Lung (tissue), 12 donors: ENCODE measurements around the gene FGF1. TPM values are rescaled to one million over a fixed set of nuclear protein-coding genes. Genes with fewer than 3 reads are reported as not detected.

Experiments used
- ATAC-seq: fragments of 200-7000 bp; cut with Tn5 transposase; one replicate; pipeline ENCODE4 v1.9.1; 2020; ENCODE audit warnings: moderate number of reproducible peaks; ENCODE audit not compliant: insufficient read depth, low FRiP score
- DNase-seq, 3 donors: peaks; one replicate each; pipeline ENCODE4 v3.0.0-alpha.2; 2013 to 2017
- H3K27ac ChIP-seq, 2 donors: one replicate each; pipeline ENCODE4 v1.5.1; 2013; ENCODE audit warnings: mild to moderate bottlenecking in 2 of 2, moderate library complexity in 2 of 2, control low read depth in 1 of 2, inconsistent platforms in 1 of 2, low read depth in 1 of 2, low read length in 1 of 2
- H3K27me3 ChIP-seq, 3 donors: one replicate each; pipeline ENCODE4 v1.5.1; 2013; ENCODE audit warnings: low read length in 2 of 3; ENCODE audit not compliant: control insufficient read depth in 3 of 3, insufficient read depth in 3 of 3
- H3K36me3 ChIP-seq, 4 donors: one replicate each; pipeline ENCODE4 v1.5.1; 2013; ENCODE audit warnings: low read length in 4 of 4, mild to moderate bottlenecking in 1 of 4, moderate library complexity in 1 of 4; ENCODE audit not compliant: control insufficient read depth in 4 of 4, insufficient read depth in 4 of 4
- H3K4me1 ChIP-seq, 5 donors: one replicate each; pipeline ENCODE4 v1.5.1; 2013; ENCODE audit warnings: low read length in 5 of 5, mild to moderate bottlenecking in 2 of 5, moderate library complexity in 1 of 5; ENCODE audit not compliant: control insufficient read depth in 5 of 5, insufficient read depth in 5 of 5
- H3K4me3 ChIP-seq: one replicate; pipeline ENCODE4 v1.5.1; 2013; ENCODE audit warnings: mild to moderate bottlenecking, control low read depth, moderate library complexity
- H3K9ac ChIP-seq, 2 donors: one replicate each; pipeline ENCODE4 v1.5.1; 2013; ENCODE audit warnings: low read length in 2 of 2, control low read depth in 1 of 2; ENCODE audit not compliant: insufficient read depth in 1 of 2
- H3K9me3 ChIP-seq, 4 donors: one replicate each; pipeline ENCODE4 v1.5.1; 2013; ENCODE audit warnings: low read length in 3 of 4, mild to moderate bottlenecking in 1 of 4, moderate library complexity in 1 of 4; ENCODE audit not compliant: control insufficient read depth in 4 of 4, insufficient read depth in 3 of 4
- WGBS, 2 donors: extraction: QIAGEN DNeasy Blood & Tissue Kit; methylation state at CpG; one replicate each; pipeline ENCODE4 v1.1.7; 2013; 5-methylcytosine and 5-hydroxymethylcytosine counted together
- polyA plus RNA-seq, 2 donors: library from polyadenylated mRNA; stranded (reverse); fragments of 200-250 nt; gene quantifications; one replicate each; pipeline ENCODE4 v1.2.1, GENCODE V29; 2013
- total RNA-seq, 2 donors: library from RNA; depleted of rRNA in 1 of 2; stranded (reverse); fragments of >200 nt in 1 of 2; gene quantifications; one replicate each; pipeline ENCODE4 v1.2.1, GENCODE V29; 2014 to 2021
- TF ChIP-seq, protein P1 (sequence below): IDR thresholded peaks from 2 replicates; pipeline ENCODE4 v1.5.1; 2012; ENCODE audit warnings: mild to moderate bottlenecking; ENCODE audit errors: control extremely low read depth, extremely low read depth
- donor health status: control.
- donor health status: control.
- donor health status: Bipolar disorder and iron deficiency.
- donor health status: healthy.
- donor health status: DM: yes; HTN: yes; CAD: no.

Gene FGF1
- total and polyA plus RNA-seq, 4 donors = 0.47 to 1.4 (median 1.0) TPM

DNA sequence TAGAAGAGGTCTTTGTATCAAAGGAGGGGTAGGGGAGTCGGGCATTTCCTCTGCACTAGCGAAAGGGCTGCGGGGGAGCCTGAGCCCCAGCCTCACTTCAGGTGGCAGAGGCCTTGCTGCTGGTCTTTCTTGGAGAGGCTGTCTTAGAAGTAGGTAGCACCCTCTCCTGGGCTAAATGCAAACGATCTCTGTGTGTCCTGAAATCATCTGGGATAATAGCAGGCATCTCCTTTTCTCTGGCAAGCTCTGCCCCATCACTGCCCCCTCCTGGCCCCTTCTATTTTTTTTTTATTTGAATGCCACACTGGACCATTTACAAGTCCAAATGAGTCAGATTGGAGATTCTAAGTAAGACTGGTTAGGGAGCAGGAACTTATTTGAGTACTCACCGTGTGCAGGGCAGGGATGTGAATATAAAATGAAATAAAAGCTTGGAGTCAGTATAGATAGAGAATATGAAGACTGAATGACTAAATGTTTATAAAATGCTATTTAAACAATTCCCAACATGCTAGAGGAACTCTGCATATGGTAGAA lies 137.1 kb downstream of the FGF1 start:
- TF ChIP-seq, protein P1, sequence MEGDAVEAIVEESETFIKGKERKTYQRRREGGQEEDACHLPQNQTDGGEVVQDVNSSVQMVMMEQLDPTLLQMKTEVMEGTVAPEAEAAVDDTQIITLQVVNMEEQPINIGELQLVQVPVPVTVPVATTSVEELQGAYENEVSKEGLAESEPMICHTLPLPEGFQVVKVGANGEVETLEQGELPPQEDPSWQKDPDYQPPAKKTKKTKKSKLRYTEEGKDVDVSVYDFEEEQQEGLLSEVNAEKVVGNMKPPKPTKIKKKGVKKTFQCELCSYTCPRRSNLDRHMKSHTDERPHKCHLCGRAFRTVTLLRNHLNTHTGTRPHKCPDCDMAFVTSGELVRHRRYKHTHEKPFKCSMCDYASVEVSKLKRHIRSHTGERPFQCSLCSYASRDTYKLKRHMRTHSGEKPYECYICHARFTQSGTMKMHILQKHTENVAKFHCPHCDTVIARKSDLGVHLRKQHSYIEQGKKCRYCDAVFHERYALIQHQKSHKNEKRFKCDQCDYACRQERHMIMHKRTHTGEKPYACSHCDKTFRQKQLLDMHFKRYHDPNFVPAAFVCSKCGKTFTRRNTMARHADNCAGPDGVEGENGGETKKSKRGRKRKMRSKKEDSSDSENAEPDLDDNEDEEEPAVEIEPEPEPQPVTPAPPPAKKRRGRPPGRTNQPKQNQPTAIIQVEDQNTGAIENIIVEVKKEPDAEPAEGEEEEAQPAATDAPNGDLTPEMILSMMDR = peak; percentile 50
- no peaks in the 10 kb centered on the region for H3K27me3 ChIP-seq
- H3K27ac ChIP-seq = peak overlapping the region in 1 of 2 donors; percentile 14
- DNase-seq (peak; percentile 82 to 94 (median 90)), ATAC-seq (peak; percentile 87)
- H3K4me1 ChIP-seq = peaks cover 0 to 20% (median 10%) of the 10 kb centered on the region in 5 donors
- H3K4me3 ChIP-seq = no peak overlapping the region
- no peak overlapping the region for H3K9ac ChIP-seq
- no peaks in the 10 kb centered on the region for H3K9me3 ChIP-seq
- H3K36me3 ChIP-seq = no peaks in the 10 kb centered on the region
- WGBS, 2 donors = 19 to 42% methylated on average over 5 of the region's 5 CpGs

DNA sequence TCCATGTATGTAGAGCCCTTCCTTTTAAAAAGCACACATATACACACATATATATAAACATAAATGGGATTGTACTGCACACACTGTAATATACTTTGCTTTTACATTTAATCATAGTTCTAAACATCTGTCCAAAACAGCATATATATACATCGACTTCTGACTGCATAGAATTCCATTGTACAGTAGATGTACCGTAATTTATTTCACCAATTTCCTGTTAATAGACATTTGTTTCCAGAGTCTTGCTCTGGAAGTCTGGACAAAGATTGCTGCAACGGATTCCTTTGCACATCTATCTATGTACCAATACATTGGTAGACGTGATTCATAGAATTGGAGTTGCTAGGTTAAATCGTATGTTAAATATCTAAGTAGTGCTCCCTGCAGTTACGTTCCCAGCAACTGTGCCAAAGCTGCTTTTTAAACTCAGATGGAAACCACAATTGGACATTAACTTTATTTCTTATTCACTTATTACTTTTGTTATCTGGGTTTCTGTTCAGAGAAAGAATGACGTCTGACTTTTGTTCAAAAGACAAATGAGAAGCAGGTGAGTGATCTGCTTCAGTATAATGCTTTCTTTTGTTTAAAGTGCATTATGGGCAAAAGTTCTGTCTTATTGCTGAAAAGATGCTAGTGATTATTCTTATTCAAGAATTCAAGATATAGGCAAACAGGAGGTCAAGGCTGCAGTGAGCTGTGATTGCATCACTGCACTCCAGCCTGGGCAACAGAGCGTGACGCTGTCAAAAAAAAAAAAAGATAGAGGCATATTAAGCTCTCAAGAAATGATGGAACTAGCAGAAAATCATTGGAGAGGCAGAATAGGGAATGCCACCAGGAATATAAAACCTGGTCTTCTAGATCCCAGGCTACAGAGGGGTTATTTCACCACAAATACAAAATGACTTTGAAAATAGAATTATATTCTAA lies 138.2 kb downstream of the FGF1 start:
- TF ChIP-seq, protein P1 = no peak
- Histone ChIP-seq H3K4me1 (peaks cover 0 to 25% (median 10%) of the 10 kb centered on the region in 5 donors), H3K9ac (no peak overlapping the region), H3K27ac (no peak overlapping the region), H3K4me3 (no peak overlapping the region), H3K36me3 (no peaks in the 10 kb centered on the region), H3K9me3 (no peaks in the 10 kb centered on the region), H3K27me3 (no peaks in the 10 kb centered on the region)
- no peak for DNase-seq
- 88 to 91% methylated on average over 9 of the region's 9 CpGs for WGBS, 2 donors
- ATAC-seq = no peak

DNA sequence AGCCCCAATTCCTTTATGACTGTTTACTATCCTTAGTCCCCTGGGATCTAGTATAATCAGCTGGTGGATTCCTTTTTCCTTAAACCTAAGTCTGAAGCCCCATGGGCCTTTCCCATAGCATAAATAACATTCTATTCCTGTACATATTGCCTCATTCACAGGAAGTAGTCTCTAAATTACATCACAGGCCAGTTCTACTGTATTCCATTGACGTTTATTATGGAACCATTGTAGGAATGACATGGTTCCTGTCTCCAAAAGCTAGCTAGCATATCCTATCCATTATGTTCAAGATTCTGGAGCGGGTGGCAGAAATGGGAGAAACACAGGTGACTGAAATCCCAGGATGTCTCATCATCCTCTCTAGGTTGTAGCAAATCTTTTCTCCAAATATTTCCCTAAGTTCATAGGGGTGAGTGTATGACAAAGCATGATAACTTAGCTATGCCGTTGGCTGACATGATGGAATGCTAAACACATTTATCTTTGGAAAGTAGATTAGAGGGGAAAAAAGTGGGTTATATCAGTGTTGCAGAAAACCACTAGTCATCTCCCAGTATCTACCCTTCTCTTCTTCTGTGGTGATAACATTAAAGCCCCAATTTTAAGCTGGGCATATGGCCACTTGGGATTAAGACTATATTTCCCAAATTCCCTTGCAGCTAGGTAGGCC lies 140.1 kb downstream of the FGF1 start:
- Histone ChIP-seq H3K36me3 (no peaks in the 10 kb centered on the region), H3K4me1 (peaks cover under 1 to 20% (median 9%) of the 10 kb centered on the region in 5 donors), H3K27ac (no peak overlapping the region), H3K9me3 (no peaks in the 10 kb centered on the region), H3K4me3 (no peak overlapping the region), H3K27me3 (no peaks in the 10 kb centered on the region), H3K9ac (peak overlapping the region in 1 of 2 donors; percentile 28)
- DNase-seq (peak in 2 of 3 donors; percentile 27 to 50), ATAC-seq (no peak)
- 65 to 68% methylated on average over 3 of the region's 3 CpGs for WGBS, 2 donors
- TF ChIP-seq, protein P1 = no peak
